Daoy (cell line): ENCODE data around the gene MYRIP. TPM values are rescaled to one million over a fixed set of nuclear protein-coding genes. Genes with fewer than 3 reads are reported as not detected.
"Not testable (repeated sequence)": the region's sequence is repeated elsewhere in the genome, so short reads cannot be mapped to it uniquely, and the experiment has no call there.

ENCODE experiments used
- DNase-seq: peaks from one replicate; pipeline ENCODE4 v3.0.0-alpha.2; 2015; ENCODE audit warnings: low read depth
- total RNA-seq: library from RNA; depleted of rRNA; stranded (reverse); fragments of >200 nt; shearing (Covaris generic); gene quantifications from 2 replicates; pipeline ENCODE4 v1.2.3, GENCODE V29; 2014

The MYRIP gene
- total RNA-seq, 1 experiment from 2014 or later: not detected

DNA sequence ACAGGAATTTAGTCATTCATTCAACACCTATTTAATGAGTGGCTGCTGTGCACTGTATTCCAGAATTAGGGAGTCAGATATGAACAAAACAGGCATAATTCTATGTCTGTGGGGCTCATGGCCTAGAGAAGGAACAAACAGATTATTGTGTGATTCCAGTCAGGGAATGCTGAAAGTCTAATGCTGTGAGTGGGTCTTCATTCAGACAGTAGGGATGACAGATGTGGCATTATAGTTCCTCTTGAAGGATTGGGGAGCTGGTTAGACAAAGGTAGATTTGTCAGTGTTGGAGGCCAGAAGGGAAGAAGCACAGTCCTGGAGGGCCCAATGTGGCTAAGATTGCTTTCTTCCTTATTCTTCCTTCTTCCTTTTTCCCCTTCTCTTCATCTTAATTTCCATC is 273.7 kb downstream of the MYRIP start:
- no peak for DNase-seq

DNA sequence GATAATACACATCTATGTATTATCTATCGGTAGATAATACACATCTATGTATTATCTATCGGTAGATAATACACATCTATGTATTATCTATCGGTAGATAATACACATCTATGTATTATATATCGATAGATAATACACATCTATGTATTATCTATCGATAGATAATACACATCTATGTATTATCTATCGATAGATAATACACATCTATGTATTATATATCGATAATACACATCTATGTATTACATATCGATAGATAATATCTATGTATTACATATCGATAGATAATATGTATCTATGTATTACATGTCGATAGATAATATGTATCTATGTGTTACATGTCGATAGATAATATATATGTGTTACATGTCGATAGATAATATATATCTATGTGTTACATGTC is 275.0 kb downstream of the MYRIP start:
- not testable (repeated sequence) for DNase-seq

DNA sequence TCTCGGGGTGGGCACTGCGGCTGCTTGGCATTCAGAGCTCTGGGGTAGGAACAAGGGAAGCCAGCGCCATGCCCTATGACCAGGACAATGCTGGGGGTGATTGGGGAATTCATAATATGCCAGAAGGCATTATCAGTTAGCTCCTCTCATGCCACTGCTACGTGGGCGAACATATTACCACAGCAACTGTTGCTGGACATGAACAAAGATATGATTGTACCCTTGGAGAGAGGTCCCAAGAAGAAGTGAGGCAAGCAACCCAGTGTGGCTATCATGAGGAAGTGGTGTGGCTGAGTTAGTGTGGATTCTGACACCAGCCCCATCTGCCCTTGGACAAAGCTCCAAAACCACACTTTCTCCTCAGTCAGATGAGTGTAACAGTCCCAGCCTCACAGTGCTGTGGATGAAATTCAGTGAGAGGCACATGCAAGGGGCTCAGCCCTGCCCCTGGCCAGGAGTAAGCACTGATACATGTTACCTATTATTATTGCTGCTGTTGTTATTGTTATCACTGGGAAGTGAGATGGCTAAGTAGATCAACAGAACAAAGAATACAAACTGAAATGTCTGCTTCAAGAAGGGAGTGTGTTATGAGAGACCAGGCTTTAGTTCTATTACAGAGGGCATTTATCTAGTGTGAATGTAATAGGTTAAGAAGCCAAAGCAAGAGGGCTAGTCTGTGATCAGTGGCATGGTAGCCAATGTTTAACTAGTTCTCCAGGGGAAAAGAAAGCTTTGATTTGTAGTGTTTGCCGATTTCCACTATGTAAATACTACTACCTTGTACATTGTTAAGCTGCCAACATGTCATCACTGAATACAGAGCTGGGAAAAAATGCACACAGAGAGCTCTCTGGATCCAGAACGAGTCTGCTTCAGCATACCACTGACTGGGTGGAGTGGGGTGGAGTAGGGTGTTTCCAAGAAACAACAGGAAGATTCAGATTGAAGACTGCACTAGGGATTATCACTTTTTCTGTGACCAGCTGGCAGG is 277.8 kb downstream of the MYRIP start:
- no peak for DNase-seq

DNA sequence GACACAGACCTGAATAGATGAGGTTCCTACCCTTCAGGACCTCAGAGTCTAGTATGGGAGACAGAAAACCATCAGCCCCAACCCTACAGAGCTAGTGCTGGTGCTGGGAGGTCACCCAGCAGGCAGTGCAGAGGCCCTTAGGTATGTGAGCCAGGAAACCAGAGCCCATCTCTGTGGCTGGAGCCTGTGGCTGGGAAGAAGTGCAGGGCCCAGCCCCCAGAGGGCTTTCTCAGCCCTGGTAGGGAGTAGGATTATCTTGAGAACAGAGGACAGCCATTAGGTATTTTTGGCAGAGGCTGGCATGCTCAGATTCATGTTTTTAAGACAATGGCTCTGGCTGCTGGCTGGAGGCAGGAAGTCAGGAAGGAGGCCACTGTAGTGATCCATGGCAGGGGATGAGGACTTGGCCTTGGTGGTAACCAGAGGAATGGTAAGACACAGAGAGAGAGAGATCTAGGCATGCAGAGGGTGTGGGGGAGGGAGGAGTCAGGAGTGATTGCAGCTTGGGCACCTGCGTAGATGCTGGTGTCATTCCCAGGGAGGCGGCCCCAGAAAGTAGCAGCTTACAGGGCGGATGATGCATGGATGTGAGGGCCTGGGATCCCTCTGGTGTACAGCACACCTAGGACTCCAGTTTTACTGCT is 279.2 kb downstream of the MYRIP start:
- no peak for DNase-seq

DNA sequence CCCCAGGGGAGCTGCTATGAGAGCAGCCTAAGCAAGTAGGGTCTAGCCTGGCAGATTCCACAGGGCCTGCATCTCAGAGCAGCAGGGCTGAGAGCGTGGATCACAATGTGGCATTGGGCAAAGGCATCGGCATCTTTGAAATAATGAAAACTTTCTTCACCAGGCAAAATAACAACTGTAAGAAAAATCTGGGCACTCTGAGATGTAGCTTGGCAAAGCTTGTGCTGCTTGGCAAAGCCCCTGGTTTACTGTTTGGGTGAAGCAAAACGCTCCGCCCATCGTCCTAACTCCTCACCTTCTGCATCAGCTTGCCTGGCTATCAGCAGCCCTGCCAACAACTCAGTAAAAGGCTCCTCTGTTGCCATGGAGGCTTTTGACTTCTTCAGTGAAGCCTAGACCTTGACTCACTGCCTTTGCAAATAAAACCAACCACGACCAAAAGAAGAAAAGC is 287.3 kb downstream of the MYRIP start:
- no peak for DNase-seq

DNA sequence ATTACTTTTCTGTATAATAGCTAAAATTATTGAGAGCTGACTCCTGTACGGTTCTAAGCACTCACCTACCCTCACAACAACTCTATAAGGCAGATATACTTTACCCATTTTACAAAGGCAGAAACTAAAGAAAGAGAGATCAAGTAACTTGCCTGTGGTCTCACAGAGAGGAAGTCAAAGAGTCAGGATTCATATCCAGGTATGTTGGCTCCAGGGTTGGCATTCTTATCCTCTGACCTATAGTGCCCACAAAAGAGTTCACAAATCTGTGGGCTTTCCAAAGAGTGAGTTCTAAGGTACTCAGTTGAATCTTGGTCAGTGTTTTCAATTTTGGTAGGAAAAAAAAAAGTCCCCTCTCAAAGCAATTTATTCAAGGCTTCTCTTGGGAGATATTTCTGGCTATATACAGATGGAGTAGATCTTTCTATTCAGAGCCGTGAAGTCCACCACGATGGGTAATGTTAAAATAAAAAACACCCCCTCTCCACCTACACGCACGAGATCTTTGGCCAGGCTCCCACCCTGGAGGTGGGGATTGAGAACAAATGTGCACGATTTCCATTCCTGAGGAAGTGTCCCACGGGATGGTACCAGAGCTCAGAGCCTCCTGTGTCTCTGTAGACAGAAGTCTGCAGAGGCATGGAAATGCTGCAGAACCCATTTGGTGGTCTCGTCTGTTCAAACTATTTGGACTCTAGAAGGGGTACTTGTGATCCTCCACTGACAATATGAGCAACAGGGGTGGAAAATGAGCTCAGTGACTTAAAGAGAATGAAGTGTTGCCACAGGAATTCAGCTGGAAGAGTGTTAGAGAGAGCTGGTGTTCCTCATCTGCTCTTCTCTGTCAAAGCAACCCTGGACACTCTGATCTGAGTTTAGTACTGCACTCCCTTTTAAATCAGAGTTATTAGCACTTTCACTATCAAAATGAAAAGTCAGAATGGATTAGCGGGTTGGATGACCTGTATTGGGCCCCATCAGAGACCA is 288.0 kb downstream of the MYRIP start:
- DNase-seq: no peak

DNA sequence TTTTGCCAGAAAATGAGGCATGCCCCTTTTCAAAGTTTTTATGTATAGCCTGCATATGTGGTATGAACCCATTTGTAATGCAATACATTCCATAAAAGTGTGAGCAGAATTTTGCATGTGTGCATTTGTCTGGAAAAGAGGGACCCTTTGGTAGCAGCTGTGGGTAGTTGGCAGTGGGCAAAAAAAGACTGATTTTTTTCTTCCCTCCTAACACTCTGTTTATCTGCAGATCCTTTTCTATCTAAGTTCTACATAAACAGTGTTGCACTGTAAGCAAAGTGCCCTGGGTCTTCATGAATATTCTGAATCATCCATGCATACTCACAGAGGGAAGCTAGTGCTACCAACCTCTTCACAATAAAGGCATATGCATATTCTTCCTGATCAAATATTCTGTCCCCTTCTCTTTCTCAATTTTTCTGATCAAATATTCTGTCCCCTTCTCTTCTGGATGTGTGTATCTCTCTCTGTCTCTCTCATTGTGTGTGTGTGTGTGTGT is 288.9 kb downstream of the MYRIP start:
- DNase-seq: no peak

DNA sequence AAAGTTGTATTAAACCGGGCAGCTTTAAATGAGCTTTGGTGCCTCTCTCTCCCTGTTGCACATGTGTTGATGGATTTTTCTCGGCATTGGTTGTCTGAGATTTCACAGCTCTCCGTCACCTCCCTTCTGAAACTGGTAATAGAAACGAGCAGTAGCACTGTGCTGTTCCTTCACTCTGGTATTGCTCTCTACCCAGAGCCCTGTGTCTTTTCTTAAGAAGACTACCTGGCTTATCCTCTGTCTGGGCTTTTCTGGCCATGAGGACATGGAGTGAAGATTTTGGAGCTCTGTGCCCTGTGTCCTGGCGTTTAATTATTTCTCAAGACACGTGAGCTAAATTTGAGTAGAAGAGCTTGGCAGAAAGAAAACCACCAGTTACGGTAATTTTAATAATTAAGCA is 290.5 kb downstream of the MYRIP start:
- no peak for DNase-seq

DNA sequence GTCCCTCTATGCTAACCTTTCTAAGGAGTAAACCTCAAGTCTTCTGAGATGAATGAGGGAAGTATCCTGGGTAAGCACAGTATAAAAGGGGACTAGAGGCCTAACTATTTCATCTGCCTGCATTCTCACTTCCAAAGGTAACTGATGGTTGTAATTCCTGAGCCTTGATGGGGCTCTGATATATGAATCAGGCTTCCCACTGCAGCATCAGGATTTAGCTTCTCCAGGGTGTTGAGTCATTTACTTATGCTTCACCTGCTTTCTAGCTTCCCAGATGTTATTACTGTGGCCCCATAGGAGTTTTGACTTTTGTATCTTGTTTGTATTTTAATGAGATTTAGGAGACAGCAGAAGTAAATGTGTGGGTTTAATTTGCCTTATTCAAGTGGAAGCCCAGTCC is 292.8 kb downstream of the MYRIP start:
- DNase-seq: no peak

DNA sequence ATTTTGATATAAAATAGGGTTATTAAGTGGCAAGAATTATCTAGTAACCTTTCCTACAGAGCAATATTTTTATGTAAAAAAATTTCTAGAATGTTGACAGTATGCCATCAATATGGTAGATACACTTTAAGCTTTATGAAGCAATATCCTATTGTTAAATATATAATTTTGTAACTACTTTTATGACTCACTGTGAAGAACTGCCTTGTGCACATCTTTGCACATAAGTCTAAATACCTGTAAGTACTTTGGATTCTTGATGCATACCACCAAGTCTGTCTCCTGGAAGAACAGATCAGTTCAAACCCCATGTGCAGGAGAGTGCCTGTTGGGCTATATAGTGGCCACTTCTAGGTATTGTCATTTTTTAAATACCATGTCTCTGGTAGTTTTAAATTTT is 294.4 kb downstream of the MYRIP start:
- DNase-seq: no peak

DNA sequence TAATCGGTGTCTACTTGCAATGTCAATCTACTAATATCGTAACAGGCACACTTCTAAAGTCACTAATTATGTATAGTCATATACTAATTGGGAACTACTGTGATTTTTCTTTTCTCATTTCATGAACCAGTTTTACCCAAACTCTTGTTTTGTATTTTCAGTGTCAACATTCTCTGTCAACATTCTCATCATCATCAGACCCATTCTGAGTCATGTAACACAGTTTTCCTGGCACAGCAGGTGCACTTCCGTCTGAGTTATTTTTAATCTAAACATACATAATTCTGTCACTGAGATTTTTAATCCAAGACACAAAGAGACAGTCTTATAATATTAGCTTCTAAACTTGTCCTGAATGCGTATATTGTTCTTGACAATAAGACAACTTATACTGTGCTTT is 295.0 kb downstream of the MYRIP start:
- DNase-seq: no peak

DNA sequence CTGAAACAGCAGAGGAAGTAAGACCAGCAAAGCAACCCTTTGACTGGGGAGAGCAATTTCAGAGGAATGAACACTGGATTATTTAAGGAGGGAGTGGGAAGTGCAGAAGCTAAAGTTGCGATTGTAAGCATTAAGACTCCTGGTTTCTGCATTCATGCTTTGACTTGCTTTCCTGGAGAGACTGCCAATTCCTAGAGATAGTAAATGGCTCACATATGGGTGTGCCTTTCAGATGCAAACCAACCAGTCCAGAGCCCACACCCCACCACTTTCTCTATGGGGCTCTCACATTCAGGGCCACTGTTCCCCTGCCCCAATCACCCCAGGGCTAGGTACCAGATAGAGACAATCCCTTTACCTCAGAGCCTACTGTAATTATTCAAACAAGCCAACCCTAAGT is 299.2 kb downstream of the MYRIP start:
- no peak for DNase-seq

DNA sequence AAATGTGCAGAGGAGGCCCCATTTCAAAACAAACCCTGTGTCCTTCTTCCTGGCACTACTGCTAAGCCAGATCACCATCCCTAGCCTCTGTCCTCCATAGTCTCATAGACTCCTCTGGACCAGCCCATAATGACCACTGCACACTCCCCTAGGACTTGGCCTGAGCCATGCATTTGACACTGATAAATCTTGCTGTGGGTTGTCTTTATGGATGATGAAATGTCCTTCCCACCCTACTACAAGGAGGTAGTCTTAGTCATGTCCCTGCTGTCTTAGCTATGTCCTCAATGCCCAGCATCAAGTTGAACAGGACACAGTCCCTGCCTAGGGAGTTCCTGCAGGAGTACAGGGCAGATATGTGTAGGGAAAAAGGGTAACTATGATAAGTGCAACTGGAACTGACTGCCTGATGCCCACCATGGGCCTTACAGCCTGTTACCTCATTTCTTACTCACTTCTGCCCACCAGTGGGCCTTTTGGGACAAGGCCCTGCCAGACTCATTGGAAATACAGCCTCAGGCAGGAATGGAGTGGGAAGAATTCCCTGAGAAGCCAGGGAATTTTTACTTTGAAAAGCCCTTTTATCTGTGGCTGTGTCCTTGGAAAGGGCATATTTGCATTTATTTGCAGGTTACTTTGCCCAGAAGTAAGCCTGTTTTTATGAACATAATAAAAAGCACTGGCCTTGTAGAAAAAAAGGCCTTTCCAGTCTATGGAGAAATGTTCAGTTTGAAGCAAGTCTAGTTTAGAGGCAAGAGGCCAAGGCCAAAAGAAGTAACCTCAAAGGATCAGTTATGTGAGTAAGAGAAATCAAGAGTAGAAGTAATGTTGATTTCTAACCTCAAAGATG is 300.5 kb downstream of the MYRIP start:
- DNase-seq: no peak

DNA sequence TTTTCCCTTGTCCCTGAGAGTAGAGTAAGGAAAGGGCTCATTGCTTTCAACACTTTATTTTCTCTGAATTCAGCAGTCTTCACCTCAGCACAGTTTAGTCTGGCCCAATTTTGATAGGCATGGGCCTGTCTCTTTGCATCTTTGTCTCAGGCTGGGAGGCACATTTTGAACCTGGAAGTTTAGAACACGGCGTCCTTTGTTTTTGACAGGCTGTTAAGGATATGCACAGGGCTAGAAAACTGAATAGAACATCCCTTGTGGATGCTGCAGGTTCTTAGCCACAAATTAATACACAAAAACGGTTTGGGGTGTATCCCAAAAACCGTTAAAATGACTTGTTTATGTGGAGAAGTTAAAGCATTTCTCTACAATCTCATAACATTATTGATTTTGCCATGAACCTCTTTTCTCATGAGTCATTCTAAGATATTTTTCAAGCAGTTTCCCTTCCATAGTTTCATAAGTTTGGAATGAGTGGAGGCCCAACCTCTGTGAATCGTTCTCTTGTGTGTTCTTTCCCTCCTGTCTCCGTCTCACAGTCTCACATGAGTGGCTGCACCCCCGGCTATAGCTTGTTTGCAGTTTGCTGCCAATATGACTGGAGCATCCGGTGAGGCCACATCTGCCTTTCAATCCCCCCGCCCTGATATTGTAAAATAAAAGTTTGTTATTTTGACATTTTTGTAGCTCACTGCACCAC is 307.2 kb downstream of the MYRIP start:
- no peak for DNase-seq

DNA sequence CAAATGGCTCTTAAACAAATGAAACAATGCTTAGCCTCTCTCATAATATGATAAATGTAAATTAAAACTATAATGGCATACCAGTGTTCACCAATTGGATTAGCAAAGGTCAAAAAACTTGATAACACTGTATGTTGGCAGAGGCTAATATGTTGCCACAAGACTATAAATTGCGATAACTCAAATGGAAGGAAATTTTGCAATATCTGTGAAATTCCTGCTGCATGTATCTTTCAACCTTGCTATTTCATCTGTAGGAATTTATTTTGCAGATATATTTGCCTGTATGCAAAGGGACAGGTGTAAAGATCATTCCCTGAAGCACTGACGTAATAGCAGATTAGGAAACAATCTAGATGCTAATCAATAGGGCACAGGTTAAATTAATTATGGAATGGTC is 308.7 kb downstream of the MYRIP start:
- DNase-seq: no peak

DNA sequence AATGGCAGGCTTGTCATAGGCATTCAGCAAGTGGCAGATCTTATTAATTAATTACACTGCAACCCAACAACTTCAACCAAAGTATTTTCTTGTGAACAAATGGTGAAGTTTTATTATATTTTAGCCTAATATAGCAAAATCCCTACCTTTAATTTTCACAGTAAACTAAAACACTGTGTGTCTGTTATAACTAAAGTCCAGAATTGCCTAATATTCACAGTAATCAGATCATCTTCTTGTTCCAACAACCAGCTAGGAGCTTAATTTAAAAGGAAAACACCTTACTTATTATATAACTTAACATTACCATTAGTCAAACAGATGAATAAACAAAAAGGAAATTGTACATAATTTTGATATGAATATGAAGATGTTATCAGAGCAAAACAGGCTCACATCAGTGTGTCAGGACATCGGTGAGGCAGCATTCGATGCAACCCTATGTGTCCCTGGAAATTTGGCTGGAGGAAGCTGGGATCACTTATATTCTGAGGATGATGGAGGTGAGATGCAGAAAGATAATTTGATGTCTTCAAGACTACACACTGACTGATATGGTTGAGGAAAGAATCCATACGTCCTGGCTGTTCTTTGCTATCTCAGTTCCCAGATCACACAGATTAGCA is 310.8 kb downstream of the MYRIP start:
- DNase-seq: no peak

DNA sequence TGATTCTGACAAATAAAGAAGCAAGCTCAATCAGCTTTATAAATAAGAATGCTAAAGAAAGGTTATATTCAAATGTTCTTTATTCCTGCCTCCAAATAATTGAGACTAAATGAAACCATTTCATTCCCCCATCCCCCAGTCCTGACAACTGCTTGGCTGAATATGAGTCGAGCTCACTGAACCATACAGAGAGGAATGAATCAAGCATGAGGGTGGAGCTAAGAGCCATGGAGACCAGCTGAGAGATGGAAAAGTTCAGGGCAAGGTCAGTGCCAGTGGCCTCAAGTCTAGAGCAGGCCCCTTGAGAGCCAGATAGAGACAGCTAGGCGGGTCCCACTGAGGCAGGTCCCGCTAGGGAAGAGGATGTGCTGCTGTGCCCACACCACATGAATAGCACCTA is 311.4 kb downstream of the MYRIP start:
- DNase-seq: peak; percentile 5

DNA sequence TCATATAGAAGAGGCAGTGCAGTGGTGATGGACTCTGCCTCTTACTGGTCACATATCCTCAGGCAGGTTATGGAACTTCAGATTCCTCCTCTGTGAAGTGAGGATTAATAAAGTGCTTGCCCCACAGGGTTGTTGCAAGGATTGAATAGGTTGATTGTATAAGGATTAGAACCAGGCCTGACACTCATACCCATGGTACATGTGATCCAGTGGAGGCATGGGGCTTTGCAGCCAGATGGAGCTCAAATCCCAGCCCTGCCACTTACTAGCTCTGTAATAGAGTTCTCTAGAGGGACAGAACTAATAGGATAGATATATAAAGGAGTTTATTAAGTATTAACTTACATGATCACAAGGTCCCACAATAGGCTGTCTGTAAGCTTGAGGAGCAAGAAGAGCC is 315.5 kb downstream of the MYRIP start:
- no peak for DNase-seq

DNA sequence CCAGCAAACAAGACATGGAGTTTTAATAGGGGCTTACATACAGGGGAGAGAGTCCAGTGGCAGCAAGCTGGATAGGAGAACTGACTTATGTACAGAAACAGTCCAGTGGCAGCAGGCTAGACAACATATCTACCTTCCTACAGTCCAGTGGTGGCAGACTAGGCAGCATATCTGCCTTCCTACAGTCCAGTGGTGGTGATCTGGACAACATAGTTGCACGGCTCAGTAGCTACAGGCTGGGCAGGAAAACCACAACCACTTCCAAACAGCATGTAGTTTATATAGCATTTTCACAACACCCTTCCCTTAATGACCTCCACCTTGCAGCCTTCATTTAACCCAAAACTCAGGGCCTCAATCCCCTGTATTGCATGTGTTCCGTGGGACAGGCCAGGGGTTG is 318.8 kb downstream of the MYRIP start:
- DNase-seq: no peak

DNA sequence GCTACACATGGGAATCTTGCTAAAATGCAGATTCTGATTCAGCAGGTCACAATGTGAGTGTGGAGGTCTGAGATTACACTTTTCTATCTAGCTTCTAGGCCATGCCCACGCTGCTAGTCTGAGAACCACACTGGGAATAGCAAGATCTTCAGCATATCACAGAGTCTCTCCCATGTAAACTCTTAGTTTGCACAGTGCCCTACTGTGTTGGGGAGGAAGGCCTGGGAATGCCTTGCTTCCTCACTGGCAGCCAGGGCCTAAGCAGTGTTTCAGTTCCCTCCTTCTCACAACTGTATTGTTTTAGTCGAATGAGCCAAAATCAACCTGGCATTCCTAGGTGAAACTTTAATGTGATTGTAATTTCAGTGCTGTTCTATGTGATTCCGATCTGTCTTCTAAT is 320.1 kb downstream of the MYRIP start:
- no peak for DNase-seq
